HL-60/S4 treated with phorbol 12-myristate 13-acetate at 8.2 ng/mL for 4 days and 3 days (cell line): ENCODE measurements around the gene MARCHF6.
"Not testable (repeated sequence)": the region's sequence is repeated elsewhere in the genome, so short reads cannot be mapped to it uniquely, and the experiment has no call there.

Experiments
- in situ Hi-C: fragments of 300-500 bp; cut with MboI; formaldehyde crosslinking; loops from 2 replicates; pipeline ENCODE4 v1.15.0; 2022; ENCODE audit warnings: low sequenced_read_pairs

Gene MARCHF6, protein sequence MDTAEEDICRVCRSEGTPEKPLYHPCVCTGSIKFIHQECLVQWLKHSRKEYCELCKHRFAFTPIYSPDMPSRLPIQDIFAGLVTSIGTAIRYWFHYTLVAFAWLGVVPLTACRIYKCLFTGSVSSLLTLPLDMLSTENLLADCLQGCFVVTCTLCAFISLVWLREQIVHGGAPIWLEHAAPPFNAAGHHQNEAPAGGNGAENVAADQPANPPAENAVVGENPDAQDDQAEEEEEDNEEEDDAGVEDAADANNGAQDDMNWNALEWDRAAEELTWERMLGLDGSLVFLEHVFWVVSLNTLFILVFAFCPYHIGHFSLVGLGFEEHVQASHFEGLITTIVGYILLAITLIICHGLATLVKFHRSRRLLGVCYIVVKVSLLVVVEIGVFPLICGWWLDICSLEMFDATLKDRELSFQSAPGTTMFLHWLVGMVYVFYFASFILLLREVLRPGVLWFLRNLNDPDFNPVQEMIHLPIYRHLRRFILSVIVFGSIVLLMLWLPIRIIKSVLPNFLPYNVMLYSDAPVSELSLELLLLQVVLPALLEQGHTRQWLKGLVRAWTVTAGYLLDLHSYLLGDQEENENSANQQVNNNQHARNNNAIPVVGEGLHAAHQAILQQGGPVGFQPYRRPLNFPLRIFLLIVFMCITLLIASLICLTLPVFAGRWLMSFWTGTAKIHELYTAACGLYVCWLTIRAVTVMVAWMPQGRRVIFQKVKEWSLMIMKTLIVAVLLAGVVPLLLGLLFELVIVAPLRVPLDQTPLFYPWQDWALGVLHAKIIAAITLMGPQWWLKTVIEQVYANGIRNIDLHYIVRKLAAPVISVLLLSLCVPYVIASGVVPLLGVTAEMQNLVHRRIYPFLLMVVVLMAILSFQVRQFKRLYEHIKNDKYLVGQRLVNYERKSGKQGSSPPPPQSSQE

DNA sequence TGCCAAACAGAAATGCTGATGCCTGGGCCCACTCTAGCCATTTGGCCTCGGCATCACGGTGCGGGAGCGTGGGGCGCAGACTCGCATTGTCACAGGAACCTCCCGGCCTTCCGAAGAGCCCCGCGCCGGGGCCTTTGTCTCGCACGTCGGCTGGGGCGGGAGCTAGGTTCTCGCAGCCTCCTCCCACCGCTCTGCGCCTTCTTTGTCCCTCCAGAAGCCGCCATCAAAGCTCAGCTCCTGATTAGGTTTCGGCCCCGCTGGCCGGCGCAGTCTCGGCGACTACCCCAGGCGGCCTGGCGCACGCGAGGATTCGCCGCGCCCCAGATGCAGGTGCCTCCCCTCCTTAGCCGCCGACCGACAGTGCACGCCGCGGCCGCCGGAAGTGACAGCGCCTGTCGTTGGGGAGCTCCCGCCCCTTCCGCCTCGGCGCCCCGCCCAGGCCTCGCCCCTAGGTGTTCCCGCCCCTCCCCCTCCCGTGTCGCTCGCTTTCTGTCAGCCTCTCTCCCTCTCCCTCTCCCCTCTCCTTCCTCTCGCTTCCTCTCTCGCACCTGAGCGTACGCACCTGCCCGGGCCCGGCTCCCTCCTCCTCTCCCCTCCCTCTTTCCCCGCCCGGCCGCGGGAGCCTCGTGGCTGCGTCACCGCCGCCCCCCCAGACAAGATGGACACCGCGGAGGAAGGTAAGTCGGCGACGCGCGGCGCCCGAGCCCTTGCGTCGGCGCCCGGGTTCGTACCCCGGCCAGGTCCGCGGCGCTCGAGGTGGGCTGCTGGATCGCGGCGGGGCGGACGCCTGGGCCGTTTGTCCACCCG lies at the start of gene MARCHF6:
MARCHF6 (plus strand) TSS at position 455 of the 807 bp plus-strand sequence; CDS start at position 659, 204 bp downstream.
- in situ Hi-C loops: no loop called here

DNA sequence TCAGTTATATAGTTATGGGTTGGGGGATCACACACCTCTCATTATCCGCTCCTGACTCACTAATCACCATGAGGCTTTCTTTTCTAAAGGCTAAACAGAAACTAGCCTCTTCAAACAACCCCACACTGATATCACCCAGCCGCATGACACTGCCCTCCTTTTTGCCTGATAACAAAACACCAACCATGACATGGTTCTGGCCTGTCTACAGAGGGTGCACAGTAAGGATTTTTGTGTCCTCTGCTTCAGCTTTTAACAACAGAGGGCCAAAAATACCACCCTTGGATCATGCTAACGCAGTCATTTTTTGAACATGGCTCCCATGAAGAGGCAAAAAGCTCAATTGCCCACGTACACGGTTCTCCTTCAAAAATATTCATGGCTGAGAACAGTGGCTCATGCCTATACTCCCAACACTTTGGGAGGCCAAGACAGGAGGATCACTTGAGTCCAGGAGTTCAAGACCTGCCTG lies 49.8 kb upstream of the MARCHF6 start:
- in situ Hi-C loops: no loop called here

DNA sequence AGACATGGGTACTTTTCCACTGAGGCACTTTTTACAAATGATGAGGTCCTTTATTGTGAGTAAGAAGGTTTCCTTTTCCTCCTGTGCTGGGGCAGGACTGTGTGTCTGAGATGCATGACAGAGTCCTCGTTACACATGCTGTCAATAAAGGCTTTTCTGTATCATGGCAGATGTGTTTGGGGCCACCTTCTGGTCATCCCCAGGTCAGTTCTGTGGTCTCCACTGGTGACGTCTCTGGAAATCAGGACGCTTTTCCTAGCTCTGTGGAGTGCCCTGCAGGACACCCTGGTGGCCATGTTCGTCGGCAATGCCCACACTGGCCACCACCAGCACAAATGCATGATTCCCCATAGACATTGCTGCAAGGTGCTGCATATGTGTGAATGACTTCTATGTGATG lies 48.6 kb upstream of the MARCHF6 start:
- in situ Hi-C loops: no loop called here

DNA sequence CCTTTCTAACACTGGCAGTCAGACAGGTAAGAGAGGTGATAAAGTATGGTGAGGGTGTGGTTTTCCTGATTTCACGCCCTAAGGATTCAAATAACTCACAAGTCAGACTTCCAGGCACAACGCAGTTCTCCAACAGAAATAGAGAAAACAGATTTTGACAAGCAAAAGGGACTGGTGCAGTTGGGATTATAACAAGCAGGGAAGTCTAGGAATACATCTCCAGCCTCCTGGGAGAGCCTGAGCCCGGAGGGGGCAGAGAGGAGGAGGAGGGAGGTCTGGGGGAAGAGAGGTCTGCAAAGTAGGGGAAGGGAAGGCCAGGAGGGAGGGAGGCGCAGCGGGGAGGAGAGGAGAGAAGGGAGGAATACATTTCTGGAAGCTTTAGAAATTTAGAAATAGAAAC lies 47.4 kb upstream of the MARCHF6 start:
- in situ Hi-C loops: no loop called here

DNA sequence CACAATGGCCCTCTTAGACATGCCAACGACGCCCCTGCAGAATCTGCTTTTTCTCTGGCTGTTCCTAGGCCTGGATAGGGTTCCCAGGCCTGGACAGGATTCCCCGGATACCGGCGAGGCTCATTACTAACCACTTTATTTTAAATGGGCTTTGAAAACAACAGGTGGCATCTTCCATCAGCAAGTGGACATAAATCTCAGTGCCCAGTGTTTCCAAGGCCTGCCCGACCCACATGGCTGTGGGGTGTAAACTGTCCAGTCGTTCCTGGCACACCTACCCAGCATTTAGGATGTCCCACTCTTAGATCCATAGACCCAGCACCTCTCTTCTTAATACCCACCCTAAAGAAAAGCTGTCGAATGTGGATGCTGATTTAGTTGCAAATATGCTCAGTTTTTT lies 46.7 kb upstream of the MARCHF6 start:
- in situ Hi-C loops: no loop called here

DNA sequence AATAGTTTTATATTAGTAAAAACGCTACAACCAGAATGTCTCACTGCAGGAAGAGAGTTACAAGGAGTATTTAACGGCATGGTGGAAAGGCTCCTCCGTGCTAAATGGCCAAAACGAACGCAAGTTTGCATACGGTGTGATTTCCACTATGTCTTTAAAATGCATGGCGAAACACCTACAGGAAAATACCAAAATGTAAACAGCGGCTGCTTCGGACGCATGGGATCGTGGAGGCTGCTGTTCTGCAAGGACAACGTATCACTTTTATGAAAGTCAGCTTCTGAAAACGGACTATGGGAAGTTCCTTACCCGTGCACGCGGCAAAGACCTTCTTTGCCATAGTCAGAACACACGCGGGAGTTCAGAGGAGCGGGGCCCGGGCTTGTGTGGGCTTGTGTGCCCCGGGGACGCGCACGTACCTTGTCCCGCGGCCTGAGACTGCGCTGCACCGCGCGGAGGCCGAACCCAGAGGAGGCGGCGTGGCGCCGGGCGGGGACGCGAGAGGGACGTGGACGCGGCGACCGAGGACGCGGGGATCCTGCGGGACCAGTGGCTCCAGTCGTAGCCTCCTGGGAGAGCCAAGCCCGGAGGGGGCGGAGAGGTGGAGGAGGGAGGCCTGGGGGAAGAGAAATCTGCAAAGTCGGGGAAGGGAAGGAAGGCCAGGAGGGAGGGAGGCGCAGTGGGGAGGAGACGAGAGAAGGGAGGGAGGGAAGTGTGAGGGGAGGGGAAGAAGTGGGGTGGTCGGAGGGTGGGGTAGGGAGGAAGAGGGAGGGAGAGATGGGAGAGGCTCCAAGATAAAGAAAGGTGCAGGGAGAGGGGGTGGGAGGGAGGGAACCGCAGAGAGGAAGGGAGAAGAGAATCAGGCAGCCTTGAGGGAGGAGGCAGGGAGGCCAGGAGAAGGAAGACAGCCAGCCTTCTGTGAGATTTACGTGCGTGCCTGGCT lies 46.0 kb upstream of the MARCHF6 start, which contains the start of gene CMBL:
CMBL (minus strand) TSS at position 697 of the 943 bp plus-strand sequence. CDS start 17,140 bp downstream, outside the sequence.
- in situ Hi-C loops: no loop called here

DNA sequence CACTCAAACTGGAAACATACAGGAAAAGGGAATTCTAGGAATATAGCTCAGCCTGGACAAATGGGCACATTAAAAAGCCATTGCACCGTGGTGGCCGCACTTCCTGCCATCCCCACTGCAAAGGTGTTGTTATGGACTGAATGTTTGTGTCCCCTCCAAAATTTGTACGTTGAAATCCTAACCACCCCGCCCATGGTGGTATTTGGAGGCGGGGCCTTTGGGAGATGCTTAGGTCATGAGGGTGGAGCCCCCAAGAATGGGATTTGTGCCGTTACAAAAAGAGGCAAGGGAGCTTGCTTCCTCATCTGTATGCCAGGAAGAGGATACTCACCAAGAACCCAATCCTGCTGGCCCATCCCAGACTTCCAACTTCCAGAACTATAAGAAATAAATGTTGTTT lies 44.7 kb upstream of the MARCHF6 start:
- in situ Hi-C loops: no loop called here

DNA sequence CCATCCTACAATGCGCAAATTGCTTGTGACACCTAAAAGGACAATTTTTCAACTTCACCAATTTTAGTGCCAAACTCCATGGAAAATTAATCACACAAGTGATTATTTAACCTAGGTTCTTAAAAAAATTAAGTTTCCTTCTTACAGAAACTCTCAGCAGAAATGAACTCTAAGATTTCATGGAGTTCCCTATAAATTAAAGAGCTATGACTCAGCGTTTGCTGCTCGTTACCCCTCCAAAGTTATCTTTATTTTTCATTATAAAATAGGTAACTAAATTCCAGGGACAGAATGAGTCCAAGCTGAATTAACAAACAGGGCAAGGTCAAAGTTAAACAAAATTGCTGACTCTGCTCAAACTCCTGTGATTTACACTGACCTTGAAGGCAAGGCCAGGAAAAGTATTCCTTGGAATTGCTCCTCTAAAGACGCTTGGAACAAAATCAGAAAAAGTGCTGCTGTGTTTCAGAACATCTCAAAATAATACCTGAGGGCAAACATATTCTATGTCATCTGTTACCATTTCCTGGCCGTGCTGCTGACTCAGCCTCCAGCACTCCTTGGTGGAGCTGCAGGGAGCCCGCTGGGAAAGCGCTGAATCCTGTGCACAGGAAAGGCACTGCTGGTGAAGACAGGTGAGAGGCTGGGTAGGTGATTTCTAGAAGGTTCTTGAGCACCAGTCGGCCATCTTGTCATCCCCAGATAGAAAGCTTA lies 43.3 kb upstream of the MARCHF6 start:
- in situ Hi-C loops: no loop called here

DNA sequence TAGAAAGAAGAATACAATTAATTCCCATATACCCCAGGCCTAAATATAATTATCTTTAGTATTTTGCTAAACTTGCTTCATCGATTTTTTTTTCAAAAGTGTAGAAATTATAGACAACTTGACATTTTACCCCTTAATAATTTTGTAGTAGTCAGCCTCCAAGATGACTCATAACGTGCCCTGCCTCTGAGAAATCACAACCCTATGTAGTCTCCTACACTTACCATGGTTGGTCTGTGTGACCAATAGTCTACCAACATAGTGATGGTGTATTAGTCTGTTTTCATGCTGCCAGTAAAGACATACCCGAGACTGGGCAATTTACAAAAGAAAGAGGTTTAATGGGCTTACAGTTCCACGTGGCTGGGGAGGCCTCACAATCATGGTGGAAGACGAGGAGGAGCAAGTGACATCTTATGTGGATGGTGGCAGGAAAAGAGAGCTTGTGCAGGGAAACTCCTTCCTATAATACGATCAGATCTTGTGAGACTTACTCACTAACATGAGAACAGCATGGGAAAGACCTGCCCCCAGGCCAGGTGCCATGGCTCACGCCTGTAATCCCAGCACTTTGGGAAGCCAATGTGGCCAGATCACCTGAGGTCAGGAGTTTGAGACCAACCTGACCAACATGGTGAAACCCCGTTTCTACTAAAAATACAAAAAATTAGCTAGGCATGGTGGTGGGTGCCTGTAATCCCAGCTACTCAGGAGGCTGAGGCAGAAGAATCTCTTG lies 42.5 kb upstream of the MARCHF6 start:
- in situ Hi-C loops: not testable (repeated sequence)

DNA sequence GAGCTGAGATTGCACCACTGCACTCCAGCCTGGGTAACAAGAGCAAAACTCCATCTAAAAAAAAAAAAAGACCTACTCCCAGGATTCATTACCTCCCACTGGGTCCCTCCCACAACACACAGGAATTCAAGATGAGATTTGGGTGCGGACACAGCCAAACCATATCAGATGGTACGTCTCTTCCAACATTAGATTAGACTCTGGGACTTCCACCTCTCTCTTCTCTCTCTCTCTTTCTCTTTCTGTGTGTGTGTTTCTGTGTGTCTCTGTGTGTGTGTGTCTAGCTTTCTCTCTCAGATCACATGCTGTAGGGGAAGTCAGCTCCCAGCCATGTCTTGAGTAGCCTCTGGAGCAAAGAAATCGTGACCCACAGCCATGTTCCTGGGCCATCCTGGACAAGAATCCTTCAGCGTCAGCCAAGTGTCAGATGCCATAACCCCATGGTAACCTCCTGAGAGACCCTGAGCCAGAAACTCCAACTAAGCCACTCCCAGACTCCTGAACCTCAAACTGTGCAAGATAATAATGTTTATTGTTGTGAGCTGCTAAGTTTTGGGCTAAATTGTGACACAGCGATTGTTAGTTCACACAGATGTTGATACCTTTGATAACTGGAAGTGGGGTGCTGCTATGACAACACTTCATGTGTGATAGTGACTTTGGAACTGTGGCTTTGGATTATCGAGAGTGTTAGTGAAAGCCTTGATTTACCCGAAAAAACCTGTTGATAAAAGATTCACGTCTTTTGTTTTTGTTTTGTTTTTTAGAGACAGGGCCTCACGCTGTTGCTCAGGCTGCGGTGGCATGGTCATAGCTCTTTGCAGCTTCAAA lies 41.7 kb upstream of the MARCHF6 start:
- in situ Hi-C loops: no loop called here

DNA sequence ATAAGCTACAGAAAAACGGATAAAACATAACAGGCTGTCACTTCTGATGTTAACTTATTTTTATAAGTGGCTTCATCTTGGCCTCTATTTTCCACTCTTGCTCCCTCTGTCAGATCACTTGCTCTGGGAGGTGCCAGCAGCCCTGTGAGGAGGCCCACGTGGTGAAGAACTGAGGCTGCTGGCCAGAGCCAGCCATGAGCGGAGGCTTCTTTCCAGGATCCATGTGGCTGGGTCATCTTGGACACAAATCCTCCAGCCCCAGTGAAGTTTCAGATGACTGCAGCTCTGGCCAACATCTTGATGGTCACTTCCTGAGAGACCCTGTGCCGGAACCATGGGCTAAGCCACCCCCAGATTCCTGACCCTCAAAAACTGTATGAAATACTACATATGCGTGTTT lies 38.3 kb upstream of the MARCHF6 start:
- in situ Hi-C loops: no loop called here

DNA sequence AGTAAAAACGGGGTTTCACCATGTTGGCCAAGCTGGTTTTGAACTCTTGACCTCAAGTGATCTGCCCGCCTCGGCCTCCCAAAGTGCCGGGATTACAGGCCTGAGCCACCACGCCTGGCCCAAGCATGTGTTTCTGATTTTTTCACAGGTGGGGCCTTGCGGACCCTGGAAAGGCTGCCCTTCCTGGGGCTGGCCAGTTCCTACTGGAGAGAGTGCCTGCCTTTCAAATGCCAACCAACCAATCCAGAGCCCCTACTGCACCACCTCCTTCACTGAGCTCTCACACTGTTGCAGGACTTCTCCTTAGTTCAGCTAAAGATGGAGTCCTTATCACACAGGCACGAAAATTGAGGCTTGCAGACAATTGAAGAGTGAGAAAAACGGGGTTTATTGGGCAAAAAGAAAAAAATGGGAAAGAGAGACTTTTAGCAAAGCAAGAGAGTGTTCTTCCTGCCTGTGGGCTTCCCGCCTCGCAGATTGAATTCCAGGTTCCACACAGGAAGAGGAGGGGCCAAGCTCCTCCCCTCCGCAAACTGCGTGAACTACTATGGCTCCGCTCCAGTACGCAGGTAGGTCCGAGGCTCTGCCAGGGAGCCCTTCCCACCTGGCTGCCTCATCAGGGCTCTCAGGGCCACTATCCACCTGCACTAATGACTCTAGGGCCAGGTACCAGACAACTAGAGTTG lies 37.5 kb upstream of the MARCHF6 start:
- in situ Hi-C loops: no loop called here

DNA sequence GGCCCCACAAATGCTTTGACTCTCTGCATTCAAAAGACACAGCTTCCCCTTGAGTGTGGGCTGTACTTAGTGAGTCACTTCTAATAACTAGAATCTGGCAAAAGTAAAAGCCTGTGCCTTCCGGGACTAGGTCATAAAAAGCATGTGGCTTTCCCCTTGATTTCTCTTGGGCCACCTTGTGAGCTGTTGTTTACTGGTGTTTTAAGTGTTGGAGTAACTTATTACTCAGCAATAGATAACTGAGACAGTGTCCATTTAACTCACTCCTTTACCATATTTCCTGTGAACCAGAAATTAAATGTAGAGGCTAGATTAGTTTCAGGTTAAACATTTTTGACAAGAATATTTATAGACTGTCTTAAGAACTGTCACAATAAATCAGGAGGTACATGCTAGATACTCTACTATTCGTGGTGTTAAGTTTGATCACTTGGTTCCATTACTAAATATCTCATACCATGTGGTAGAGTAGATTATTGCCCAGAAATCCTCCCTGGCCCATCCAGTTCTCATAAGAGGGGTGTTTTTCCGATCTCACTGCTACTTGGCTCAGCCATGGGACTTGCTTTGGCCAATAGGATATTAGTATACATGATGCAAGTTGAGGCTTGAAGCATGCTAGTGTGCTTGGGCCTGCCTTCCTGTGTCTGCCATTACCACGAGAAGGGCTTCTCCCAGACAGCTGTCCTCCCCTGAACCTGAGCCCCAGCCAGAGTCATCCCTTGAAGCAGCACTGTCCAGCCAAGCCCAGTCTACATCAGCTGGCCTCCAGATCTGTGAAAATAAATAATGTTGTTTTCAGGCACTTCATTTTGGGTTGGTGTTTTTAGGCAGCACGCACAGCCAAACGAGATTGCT lies 35.4 kb upstream of the MARCHF6 start:
- in situ Hi-C loops: no loop called here

DNA sequence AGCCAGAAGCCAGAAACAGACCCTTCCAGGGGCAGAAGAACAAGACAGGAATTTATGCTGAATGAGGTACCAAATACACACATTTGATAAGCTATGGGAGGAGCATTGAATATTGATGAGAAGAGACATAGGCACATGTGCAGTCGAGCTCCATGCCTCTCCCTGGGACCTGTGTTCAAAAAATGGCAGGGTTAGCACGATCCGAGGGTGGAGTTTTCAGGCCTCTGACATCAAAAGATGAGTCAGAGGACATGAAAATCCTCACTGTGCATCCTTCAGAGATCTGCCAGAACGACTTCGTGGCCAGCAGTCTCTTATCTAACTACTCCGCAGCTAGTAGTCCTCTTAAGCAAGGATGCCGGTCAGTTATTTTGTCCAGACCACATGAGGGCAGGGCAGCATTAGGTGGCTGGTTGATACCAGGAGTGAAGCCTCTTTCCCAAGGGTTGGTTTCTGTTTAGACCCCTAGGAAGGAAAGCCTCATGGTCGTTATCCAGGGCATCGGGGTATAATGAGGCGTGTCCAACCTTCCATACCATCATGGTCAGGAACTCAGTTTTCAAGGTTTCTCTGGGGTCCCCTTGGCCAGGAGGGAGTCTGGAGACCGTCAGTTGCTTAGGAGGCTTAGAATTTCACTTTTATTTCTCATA lies 34.2 kb upstream of the MARCHF6 start:
- in situ Hi-C loops: no loop called here

DNA sequence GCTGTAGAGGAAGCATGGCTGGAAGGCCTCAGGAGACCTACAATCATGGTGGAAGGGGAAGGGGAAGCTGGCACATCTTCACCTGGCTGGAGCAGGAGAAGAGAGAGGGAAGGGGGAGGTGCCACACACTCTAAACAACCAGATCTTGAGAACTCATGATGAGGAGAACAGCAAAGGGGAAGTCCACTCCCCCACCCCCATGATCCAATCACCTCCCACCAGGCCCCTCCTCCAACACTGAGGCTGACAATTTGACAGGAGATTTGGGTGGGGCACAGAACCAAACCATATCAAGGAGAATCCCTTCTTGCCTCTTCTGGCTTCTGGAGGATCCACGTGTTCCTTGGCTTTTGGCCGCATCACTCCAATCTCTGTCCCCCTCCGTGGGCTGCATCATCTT lies 32.7 kb upstream of the MARCHF6 start:
- in situ Hi-C loops: no loop called here

DNA sequence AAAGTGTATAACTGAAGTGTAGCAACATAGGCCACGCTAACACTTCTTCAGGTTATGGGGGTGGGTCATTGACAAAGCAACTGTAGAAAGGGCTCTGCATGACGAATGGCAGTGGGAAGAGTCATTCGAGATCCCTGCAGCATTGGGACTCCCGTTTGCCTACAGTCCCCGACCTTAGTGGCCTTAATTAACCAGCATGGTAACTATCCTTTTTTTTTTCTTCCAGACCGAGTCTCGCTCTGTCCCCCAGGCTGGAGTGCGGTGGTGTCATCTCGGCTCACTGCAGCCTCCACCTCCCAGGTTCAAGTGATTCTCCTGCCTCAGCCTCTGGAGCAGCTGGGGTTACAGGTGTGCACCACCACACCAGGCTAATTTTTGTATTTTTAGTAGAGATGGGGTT lies 31.6 kb upstream of the MARCHF6 start:
- in situ Hi-C loops: no loop called here
